OCI-LY3 (cell line): ENCODE results near the gene HMCN1.

Experiments
- H2AFZ ChIP-seq: fragments of 200-600, 300-600 bp; shearing (Covaris generic); 2 replicates; pipeline ENCODE4 v1.6.0; 2014; ENCODE audit warnings: antibody characterized with exemption, low read depth, low read length
- H3K27ac ChIP-seq: fragments of 200-600, 300-600 bp; sonication (generic); 2 replicates; pipeline ENCODE4 v1.5.1; 2014; ENCODE audit warnings: mild to moderate bottlenecking, low read length, moderate library complexity, mixed read lengths
- H3K27me3 ChIP-seq: fragments of 200-600, 300-600 bp; sonication (generic); 2 replicates; pipeline ENCODE4 v1.6.1; 2014; ENCODE audit warnings: low read depth, low read length, mixed read lengths
- H3K36me3 ChIP-seq: fragments of 200-600, 300-600 bp; sonication (generic); replicated peaks from 2 replicates; pipeline ENCODE3; 2014; ENCODE audit warnings: low read depth, low read length, mixed read lengths
- H3K4me1 ChIP-seq: fragments of 300-600, 200-600 bp; sonication (generic); 2 replicates; pipeline ENCODE4 v1.6.1; 2014; ENCODE audit warnings: low read length, mixed read lengths
- H3K4me2 ChIP-seq: fragments of 200-600, 300-600 bp; sonication (generic); 2 replicates; pipeline ENCODE4 v1.6.1; 2014; ENCODE audit warnings: low read length, mixed read lengths
- H3K4me3 ChIP-seq: fragments of 300-600, 200-600 bp; sonication (generic); 2 replicates; pipeline ENCODE4 v1.5.1; 2014; ENCODE audit warnings: antibody characterized with exemption, mild to moderate bottlenecking, low read length, moderate library complexity
- H3K79me2 ChIP-seq: fragments of 300-600, 200-600 bp; shearing (Covaris generic); 2 replicates; pipeline ENCODE4 v1.6.1; 2014; ENCODE audit warnings: mild to moderate bottlenecking, low read length, mixed read lengths
- H3K9ac ChIP-seq: fragments of 300-600, 200-600 bp; shearing (Covaris generic); 2 replicates; pipeline ENCODE4 v1.6.0; 2014; ENCODE audit warnings: mild to moderate bottlenecking, low read length, moderate library complexity
- H3K9me3 ChIP-seq: fragments of 200-600, 300-600 bp; shearing (Covaris generic); 2 replicates; pipeline ENCODE4 v1.6.1; 2014; ENCODE audit warnings: low read length, mixed read lengths; ENCODE audit not compliant: insufficient read depth
- H4K20me1 ChIP-seq: fragments of 200-600, 300-600 bp; sonication (generic); 2 replicates; pipeline ENCODE4 v1.6.1; 2016; ENCODE audit warnings: low read length, mixed read lengths; ENCODE audit not compliant: insufficient read depth
- EZH2phosphoT487 ChIP-seq: fragments of 200-600 bp; shearing (Covaris generic); IDR thresholded peaks from 2 replicates; pipeline ENCODE4 v1.6.1; 2018; ENCODE audit warnings: antibody characterized with exemption, mixed run types, low read depth
- TF ChIP-seq, protein P1 (sequence below): fragments of 200-600, 300-600 bp; sonication (generic); IDR thresholded peaks from 2 replicates; pipeline ENCODE4 v1.5.1; 2014; ENCODE audit warnings: antibody characterized with exemption, low read length, low read depth

Gene HMCN1

DNA sequence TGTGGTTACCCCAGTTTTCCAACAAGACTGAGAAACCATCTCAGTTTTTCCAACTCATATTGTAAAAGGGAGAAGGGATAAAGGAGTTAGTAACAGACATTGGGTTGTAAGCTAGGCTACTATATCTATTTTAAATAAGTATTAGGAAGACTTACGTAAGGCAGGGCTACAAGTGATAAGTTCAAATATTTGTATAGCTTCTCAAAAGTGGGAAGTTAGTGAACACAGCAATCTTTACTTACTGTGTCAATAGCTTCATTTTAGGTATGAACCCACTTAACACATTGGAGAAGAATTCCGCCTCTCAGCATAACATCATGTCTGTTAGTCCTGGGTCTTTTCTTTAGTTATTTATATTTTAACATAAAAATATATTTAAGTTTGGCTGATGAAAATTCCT lies 320.7 kb downstream of the HMCN1 start:
- TF ChIP-seq, protein P1, sequence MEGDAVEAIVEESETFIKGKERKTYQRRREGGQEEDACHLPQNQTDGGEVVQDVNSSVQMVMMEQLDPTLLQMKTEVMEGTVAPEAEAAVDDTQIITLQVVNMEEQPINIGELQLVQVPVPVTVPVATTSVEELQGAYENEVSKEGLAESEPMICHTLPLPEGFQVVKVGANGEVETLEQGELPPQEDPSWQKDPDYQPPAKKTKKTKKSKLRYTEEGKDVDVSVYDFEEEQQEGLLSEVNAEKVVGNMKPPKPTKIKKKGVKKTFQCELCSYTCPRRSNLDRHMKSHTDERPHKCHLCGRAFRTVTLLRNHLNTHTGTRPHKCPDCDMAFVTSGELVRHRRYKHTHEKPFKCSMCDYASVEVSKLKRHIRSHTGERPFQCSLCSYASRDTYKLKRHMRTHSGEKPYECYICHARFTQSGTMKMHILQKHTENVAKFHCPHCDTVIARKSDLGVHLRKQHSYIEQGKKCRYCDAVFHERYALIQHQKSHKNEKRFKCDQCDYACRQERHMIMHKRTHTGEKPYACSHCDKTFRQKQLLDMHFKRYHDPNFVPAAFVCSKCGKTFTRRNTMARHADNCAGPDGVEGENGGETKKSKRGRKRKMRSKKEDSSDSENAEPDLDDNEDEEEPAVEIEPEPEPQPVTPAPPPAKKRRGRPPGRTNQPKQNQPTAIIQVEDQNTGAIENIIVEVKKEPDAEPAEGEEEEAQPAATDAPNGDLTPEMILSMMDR, result no peak
- TF ChIP-seq EZH2phosphoT487, result no peak
- Histone ChIP-seq H3K36me3 (no peaks in the 10 kb centered on the region), H3K27ac (no peak overlapping the region)

DNA sequence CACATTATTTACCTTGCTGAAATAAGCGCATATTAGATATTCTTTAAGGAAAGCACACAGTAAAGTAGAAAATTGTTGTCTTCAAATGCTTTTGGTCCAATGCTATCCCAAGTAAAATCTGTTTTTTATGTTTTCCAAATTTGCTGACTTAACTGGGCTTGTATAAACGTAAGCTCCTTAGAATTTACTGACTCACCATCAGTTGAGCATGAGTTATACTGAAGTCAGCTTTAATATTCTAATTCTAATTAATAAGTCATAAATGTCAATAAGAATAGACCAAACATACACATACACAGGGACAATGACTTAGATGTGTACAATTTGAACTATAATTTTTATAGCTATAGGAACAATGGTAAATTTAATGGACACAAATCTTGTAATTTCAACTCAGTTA lies 321.7 kb downstream of the HMCN1 start:
- H3K4me2 ChIP-seq, result no peak overlapping the region

More for the DNA sequence above, 320.7 kb downstream of the HMCN1 start:
- Histone ChIP-seq H3K9me3 (no peaks in the 10 kb centered on the region), H3K4me2 (no peak overlapping the region), H3K4me3 (no peak overlapping the region), H4K20me1 (no peaks in the 10 kb centered on the region), H3K79me2 (no peaks in the 10 kb centered on the region), H3K9ac (no peak overlapping the region), H3K27me3 (peaks cover 24% of the 10 kb centered on the region), H3K4me1 (peaks cover 7% of the 10 kb centered on the region), H2AFZ (no peak overlapping the region)

DNA sequence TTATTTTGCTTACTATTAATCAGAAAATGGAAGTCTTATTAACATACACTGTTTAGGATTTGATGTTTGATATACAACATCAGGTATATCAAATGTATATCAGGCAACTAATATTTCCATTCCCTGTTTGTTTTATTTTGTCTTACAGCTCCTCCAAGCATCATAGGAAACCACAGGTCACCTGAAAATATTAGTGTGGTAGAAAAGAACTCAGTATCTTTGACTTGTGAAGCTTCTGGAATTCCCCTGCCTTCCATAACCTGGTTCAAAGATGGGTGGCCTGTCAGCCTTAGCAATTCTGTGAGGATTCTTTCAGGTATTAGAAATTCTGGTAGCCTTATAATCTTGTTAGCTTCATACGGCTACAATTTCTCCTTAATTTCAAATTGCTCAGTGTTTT lies 322.9 kb downstream of the HMCN1 start:
- H3K9ac ChIP-seq, result no peak overlapping the region
- H3K36me3 ChIP-seq, result no peaks in the 10 kb centered on the region
- H2AFZ ChIP-seq, result no peak overlapping the region
- H3K79me2 ChIP-seq, result no peaks in the 10 kb centered on the region
- TF ChIP-seq, protein P1, result no peak
- no peak for TF ChIP-seq EZH2phosphoT487
- H4K20me1 ChIP-seq, result no peaks in the 10 kb centered on the region
- H3K9me3 ChIP-seq, result no peaks in the 10 kb centered on the region
- no peak overlapping the region for H3K27ac ChIP-seq
- H3K4me3 ChIP-seq, result no peak overlapping the region
- H3K4me2 ChIP-seq, result no peak overlapping the region
- peaks cover 27% of the 10 kb centered on the region for H3K27me3 ChIP-seq
- H3K4me1 ChIP-seq, result peaks cover 7% of the 10 kb centered on the region

More for the DNA sequence above, 321.7 kb downstream of the HMCN1 start:
- H3K9ac ChIP-seq, result no peak overlapping the region
- no peaks in the 10 kb centered on the region for H3K79me2 ChIP-seq
- H4K20me1 ChIP-seq, result no peaks in the 10 kb centered on the region
- H3K4me3 ChIP-seq, result no peak overlapping the region
- H3K36me3 ChIP-seq, result no peaks in the 10 kb centered on the region
- peaks cover 27% of the 10 kb centered on the region for H3K27me3 ChIP-seq
- H3K9me3 ChIP-seq, result no peaks in the 10 kb centered on the region
- H3K4me1 ChIP-seq, result peaks cover 7% of the 10 kb centered on the region
- H3K27ac ChIP-seq, result no peak overlapping the region
- TF ChIP-seq EZH2phosphoT487, result no peak
- no peak overlapping the region for H2AFZ ChIP-seq

DNA sequence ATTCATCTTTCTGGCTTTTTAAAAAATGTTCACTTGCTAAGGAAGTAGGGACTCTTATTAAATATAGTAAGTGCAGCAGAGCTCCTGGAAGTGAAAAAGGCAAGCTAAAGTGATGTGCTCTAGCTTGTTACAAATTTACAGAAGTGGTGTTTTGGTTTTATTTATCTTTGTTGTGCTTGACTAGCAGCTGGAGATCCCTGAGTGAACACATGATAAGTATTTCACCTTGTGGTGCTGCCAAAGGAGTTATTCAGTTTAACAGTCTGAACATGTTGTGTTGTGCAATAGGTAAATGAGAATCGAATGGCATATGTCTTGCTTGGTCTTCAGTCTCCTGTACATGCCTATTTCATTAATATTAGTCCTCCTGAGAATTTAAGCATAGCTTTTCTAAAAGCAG lies 325.1 kb downstream of the HMCN1 start:
- Histone ChIP-seq H3K36me3 (no peaks in the 10 kb centered on the region), H3K27me3 (peaks cover 32% of the 10 kb centered on the region), H3K27ac (no peak overlapping the region), H3K9ac (no peak overlapping the region), H3K4me2 (no peak overlapping the region), H3K9me3 (no peaks in the 10 kb centered on the region), H3K79me2 (no peaks in the 10 kb centered on the region), H3K4me3 (no peak overlapping the region), H3K4me1 (peaks cover 7% of the 10 kb centered on the region), H4K20me1 (no peaks in the 10 kb centered on the region), H2AFZ (no peak overlapping the region)
- TF ChIP-seq EZH2phosphoT487, result no peak
- TF ChIP-seq, protein P1, result no peak

DNA sequence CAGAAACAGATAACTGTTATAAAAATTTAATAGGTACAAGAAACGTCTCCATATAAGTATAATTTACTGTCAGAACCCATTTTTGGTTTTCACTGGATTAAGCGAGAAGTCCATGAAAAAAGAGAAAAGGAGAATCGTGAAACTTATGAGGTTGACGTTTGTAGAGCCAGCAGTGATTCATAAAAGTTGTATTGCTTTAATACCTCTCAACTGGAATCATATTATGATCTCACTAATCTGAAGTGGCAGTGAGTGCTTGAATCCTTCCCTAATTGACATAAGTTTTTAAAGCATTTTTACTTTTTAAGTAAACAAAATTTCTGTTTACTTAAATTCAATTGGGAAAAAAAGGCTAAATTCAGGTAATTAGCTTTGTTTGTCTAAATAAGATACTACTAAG lies 325.6 kb downstream of the HMCN1 start:
- Histone ChIP-seq H3K4me1 (peaks cover 7% of the 10 kb centered on the region), H3K27me3 (peaks cover 32% of the 10 kb centered on the region), H3K36me3 (no peaks in the 10 kb centered on the region), H3K79me2 (no peaks in the 10 kb centered on the region), H4K20me1 (no peaks in the 10 kb centered on the region), H3K4me2 (no peak overlapping the region), H3K4me3 (no peak overlapping the region), H2AFZ (no peak overlapping the region), H3K27ac (no peak overlapping the region), H3K9me3 (no peaks in the 10 kb centered on the region), H3K9ac (no peak overlapping the region)
- no peak for TF ChIP-seq EZH2phosphoT487
- TF ChIP-seq, protein P1, result no peak
